Ecto neural progenitor cell (in vitro differentiated cells): ENCODE measurements around the gene WWP2.
"Not testable (repeated sequence)": the region's sequence is repeated elsewhere in the genome, so short reads cannot be mapped to it uniquely, and the experiment has no call there.

Experiments
- DNase-seq: peaks from one replicate; pipeline ENCODE4 v3.0.0-alpha.2; 2018; ENCODE audit warnings: low spot score

The WWP2 gene

GRCh38 chr16:69831212-69832123 lies 69.3 kb downstream of the WWP2 start:
- no peak for DNase-seq

GRCh38 chr16:69833357-69834282 lies 71.5 kb downstream of the WWP2 start:
- no peak for DNase-seq

- no peak for DNase-seq
Observed at GRCh38 chr16:69834807-69835466, 72.8 kb downstream of the WWP2 start.

GRCh38 chr16:69836257-69836656 lies 74.1 kb downstream of the WWP2 start:
- no peak for DNase-seq

- DNase-seq: no peak
Observed at GRCh38 chr16:69837380-69837779, 75.2 kb downstream of the WWP2 start.

GRCh38 chr16:69838489-69838888 lies 76.4 kb downstream of the WWP2 start:
- DNase-seq: no peak

- no peak for DNase-seq
Observed at GRCh38 chr16:69839240-69839688, 77.1 kb downstream of the WWP2 start.

- DNase-seq: no peak
Observed at GRCh38 chr16:69839798-69840409, 77.8 kb downstream of the WWP2 start.

GRCh38 chr16:69840975-69841374 lies 78.8 kb downstream of the WWP2 start:
- DNase-seq: no peak

- DNase-seq: no peak
Observed at GRCh38 chr16:69844441-69844840, 82.3 kb downstream of the WWP2 start.

- no peak for DNase-seq
Observed at GRCh38 chr16:69845181-69845580, 83.0 kb downstream of the WWP2 start.

GRCh38 chr16:69847643-69848042 lies 85.5 kb downstream of the WWP2 start:
- no peak for DNase-seq

GRCh38 chr16:69848637-69849545 lies 86.8 kb downstream of the WWP2 start:
- no peak for DNase-seq

- DNase-seq: no peak
Observed at GRCh38 chr16:69851491-69852240, 89.5 kb downstream of the WWP2 start.

GRCh38 chr16:69852815-69853214 lies 90.7 kb downstream of the WWP2 start:
- DNase-seq: no peak

- DNase-seq: no peak
Observed at GRCh38 chr16:69853481-69853880, 91.3 kb downstream of the WWP2 start.

GRCh38 chr16:69854776-69855175 lies 92.6 kb downstream of the WWP2 start:
- DNase-seq: not testable (repeated sequence)

GRCh38 chr16:69855592-69855991 lies 93.5 kb downstream of the WWP2 start:
- DNase-seq: no peak

- no peak for DNase-seq
Observed at GRCh38 chr16:69858191-69859104, 96.3 kb downstream of the WWP2 start.
